ENCODE results near the gene SCN5A. TPM values are rescaled to one million over a fixed set of nuclear protein-coding genes. Genes with fewer than 3 reads are reported as not detected.

The SCN5A gene
- total and polyA plus RNA-seq, 2 experiments from 2014 or later: 10.2 to 10.6 TPM

- DNase-seq (ENCODE audit: low spot score): no peak
Measured at GRCh38 chr3:38643592-38643991, 5.9 kb downstream of the SCN5A start.

DNA sequence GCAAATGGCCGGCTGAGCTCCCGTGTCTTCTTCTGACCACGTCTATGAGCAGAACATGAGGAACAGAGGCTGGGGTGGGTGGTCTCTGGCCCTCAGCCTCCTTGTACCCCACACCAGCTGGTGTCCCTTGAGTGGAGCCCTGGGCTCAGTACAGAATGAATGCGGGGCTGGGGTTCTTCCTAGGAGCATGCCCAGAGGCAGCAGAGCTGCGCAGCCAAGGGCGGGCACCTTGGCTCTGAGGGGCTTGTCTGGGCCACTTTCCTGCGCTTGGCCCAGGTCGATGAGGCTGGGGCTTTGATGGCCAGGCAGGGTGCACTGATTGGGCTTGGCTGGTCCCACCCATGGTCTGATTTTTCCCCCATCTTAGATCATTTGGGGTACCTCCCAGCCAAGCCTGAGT is 6.4 kb downstream of the SCN5A start:
- ATAC-seq (no peak), DNase-seq (ENCODE audit: low spot score) (no peak)
- H3K27ac ChIP-seq (ENCODE audit: low read depth): no peak overlapping the region
- H3K36me3 Mint-ChIP-seq (ENCODE audit: low read depth): no peaks in the 10 kb centered on the region
- H3K4me3 Mint-ChIP-seq: no peak overlapping the region
- TF ChIP-seq CREB1 (CRISPR knock-in tag; IDR thresholded peaks at IDR 0.05; ENCODE audit: low read depth) (no peak), ZNF331 (CRISPR knock-in tag; IDR thresholded peaks at IDR 0.05; ENCODE audit: low read depth) (no peak), REST (IDR thresholded peaks at IDR 0.05; ENCODE audit: unreplicated experiment) (no peak), JUNB (IDR thresholded peaks at IDR 0.05; ENCODE audit: unreplicated experiment) (no peak), ZNF114 (CRISPR knock-in tag; IDR thresholded peaks at IDR 0.05) (no peak), NANOG (IDR thresholded peaks at IDR 0.05; ENCODE audit: borderline replicate concordance) (no peak), EZH2phosphoT487 (IDR thresholded peaks at IDR 0.05; ENCODE audit: unreplicated experiment) (no peak), STAT1 (IDR thresholded peaks at IDR 0.05; ENCODE audit: unreplicated experiment) (no peak), POLR2AphosphoS5 (IDR thresholded peaks at IDR 0.05; ENCODE audit: low read depth) (no peak), EZH2 (IDR thresholded peaks at IDR 0.05; ENCODE audit: low read depth, unreplicated experiment) (no peak)
- no peak overlapping the region for H2AFZ ChIP-seq
- H4K20me1 ChIP-seq (replicated peaks; ENCODE audit: insufficient read depth): peaks cover 12% of the 10 kb centered on the region
- H3K36me3 ChIP-seq (ENCODE audit: insufficient read depth): no peaks in the 10 kb centered on the region
- peaks cover 10% of the 10 kb centered on the region for H3K27me3 Mint-ChIP-seq (ENCODE audit: insufficient read depth, low read depth, poor library complexity)
- no peak overlapping the region for H3K4me3 ChIP-seq
- H3K9me2 ChIP-seq (ENCODE audit: insufficient read depth): no peaks in the 10 kb centered on the region
- no peak overlapping the region for H3K4me2 ChIP-seq
- H3K27ac Mint-ChIP-seq: no peak overlapping the region
- peaks cover 19% of the 10 kb centered on the region for H3K4me1 ChIP-seq (ENCODE audit: insufficient read depth)
- peaks cover 31% of the 10 kb centered on the region for H3K4me1 Mint-ChIP-seq
- H3K27me3 ChIP-seq (ENCODE audit: insufficient read depth): peaks cover 9% of the 10 kb centered on the region
- H3K9me3 Mint-ChIP-seq: no peaks in the 10 kb centered on the region
- peaks cover 5% of the 10 kb centered on the region; the same call in 1 of the 2 replicates for H3K79me2 ChIP-seq (replicated peaks; ENCODE audit: insufficient read depth)
- H3F3A ChIP-seq (replicated peaks; ENCODE audit: low read depth): no peaks in the 10 kb centered on the region

More at GRCh38 chr3:38643592-38643991, 5.9 kb downstream of the SCN5A start:
- no peaks in the 10 kb centered on the region for H3K9me3 Mint-ChIP-seq
- Histone ChIP-seq H3K9me2 (ENCODE audit: insufficient read depth) (no peaks in the 10 kb centered on the region), H3K79me2 (replicated peaks; ENCODE audit: insufficient read depth) (peaks cover 5% of the 10 kb centered on the region; the same call in 1 of the 2 replicates), H3K36me3 (ENCODE audit: insufficient read depth) (no peaks in the 10 kb centered on the region), H3K4me2 (no peak overlapping the region), H3F3A (replicated peaks; ENCODE audit: low read depth) (no peaks in the 10 kb centered on the region), H3K27me3 (ENCODE audit: insufficient read depth) (peaks cover 14% of the 10 kb centered on the region), H3K4me1 (ENCODE audit: insufficient read depth) (peaks cover 18% of the 10 kb centered on the region), H4K20me1 (replicated peaks; ENCODE audit: insufficient read depth) (peaks cover 10% of the 10 kb centered on the region), H3K27ac (ENCODE audit: low read depth) (no peak overlapping the region), H2AFZ (no peak overlapping the region), H3K4me3 (no peak overlapping the region)
- no peak overlapping the region for H3K27ac Mint-ChIP-seq
- no peak for ATAC-seq
- no peak for TF ChIP-seq REST (IDR thresholded peaks at IDR 0.05; ENCODE audit: unreplicated experiment)
- peaks cover 6% of the 10 kb centered on the region for H3K27me3 Mint-ChIP-seq (ENCODE audit: insufficient read depth, low read depth, poor library complexity)
- H3K4me3 Mint-ChIP-seq: no peak overlapping the region
- no peaks in the 10 kb centered on the region for H3K36me3 Mint-ChIP-seq (ENCODE audit: low read depth)
- H3K4me1 Mint-ChIP-seq: peaks cover 28% of the 10 kb centered on the region
